HG02884 (cell line): ENCODE measurements around the gene HERC5.
"Not testable (repeated sequence)": the region's sequence is repeated elsewhere in the genome, so short reads cannot be mapped to it uniquely, and the experiment has no call there.

ENCODE experiments used
- ATAC-seq: cut with Tn5 transposase; IDR thresholded peaks from one replicate; pipeline ENCODE4 v1.9.1; 2021; ENCODE audit warnings: mild to moderate bottlenecking, moderate library complexity; ENCODE audit not compliant: unreplicated experiment

The HERC5 gene

DNA sequence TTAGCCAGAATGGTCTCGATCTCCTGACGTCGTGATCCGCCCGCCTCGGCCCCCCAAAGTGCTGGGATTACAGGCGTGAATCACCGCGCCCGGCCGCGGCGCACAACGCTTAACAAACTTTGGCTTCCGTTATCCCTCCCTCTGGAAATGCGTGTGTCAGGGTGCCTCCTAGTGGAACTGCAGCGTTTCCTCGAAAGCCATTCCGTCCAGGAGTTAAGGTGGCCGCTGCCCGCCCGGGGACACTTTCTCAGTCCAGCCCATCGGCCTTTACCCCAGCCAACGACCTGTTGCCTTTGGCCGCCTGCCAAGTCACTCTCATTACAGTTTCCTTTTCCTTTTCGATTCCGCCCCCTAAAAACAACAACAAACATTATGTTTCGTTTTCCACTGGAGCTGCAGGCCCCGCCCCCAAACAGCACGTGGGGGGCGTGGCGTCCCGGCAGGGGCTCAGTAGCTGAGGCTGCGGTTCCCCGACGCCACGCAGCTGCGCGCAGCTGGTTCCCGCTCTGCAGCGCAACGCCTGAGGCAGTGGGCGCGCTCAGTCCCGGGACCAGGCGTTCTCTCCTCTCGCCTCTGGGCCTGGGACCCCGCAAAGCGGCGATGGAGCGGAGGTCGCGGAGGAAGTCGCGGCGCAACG is at the start of gene HERC5:
Gene HERC5, plus strand, starts transcription at position 450 of the 637 bp plus-strand sequence. Its CDS starts 151 bp downstream, at position 601.
- peak; percentile 89 for ATAC-seq

GRCh38 chr4:88409206-88409605 is 47.7 kb upstream of the HERC5 start:
- ATAC-seq = no peak

DNA sequence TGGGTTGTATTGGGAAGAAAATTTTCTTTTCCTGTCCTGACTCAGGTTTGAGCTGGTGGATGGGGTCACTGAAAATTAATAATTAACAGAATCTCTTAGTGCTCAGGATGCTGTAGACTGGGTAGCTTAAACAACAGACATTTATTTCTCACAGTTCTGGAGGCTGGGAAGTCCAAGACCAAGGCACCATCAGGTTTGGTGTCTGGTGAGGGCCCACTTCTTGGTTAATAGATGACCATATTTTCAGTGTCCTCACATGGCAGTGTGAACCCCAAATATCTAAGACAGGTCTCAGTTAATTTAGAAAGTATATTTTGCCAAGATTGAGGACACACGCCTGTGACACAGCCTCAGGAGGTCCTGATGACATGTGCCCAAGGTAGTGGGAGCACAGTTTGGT is 47.1 kb upstream of the HERC5 start:
- ATAC-seq = no peak

GRCh38 chr4:88411491-88412096 is 45.3 kb upstream of the HERC5 start:
- peak; percentile 63 for ATAC-seq

- ATAC-seq = no peak
Observed at GRCh38 chr4:88413801-88414200, 43.1 kb upstream of the HERC5 start.

- ATAC-seq = no peak
Observed at GRCh38 chr4:88414755-88415154, 42.2 kb upstream of the HERC5 start.

- ATAC-seq = no peak
Observed at GRCh38 chr4:88415982-88416381, 40.9 kb upstream of the HERC5 start.

GRCh38 chr4:88418411-88418810 is 38.5 kb upstream of the HERC5 start:
- ATAC-seq = no peak

- peak; percentile 74 for ATAC-seq
Observed at GRCh38 chr4:88419874-88420273, 37.0 kb upstream of the HERC5 start.

- ATAC-seq = no peak
Observed at GRCh38 chr4:88420844-88421243, 36.1 kb upstream of the HERC5 start.

GRCh38 chr4:88422403-88422802 is 34.5 kb upstream of the HERC5 start:
- no peak for ATAC-seq

DNA sequence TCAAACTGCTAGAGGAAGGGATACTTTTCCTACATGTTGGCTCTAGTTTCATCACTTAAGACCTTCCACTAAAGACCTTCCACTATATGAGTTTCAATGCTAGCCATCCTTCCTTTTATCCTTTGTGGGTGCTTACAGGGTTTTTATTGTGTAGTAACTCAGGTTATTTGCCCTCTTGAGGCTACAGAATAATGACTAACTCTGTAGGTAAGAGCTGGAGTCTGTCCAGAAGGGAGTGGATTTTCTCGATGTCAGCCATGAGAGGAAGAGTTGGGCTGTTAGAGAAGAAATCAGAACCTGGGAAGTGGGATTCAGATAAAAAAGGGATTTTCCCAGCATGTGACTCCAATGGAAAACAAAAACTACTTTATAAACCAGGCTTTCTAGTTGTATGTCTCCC is 27.5 kb upstream of the HERC5 start:
- ATAC-seq = no peak

GRCh38 chr4:88435987-88436693 is 20.8 kb upstream of the HERC5 start:
- no peak for ATAC-seq

DNA sequence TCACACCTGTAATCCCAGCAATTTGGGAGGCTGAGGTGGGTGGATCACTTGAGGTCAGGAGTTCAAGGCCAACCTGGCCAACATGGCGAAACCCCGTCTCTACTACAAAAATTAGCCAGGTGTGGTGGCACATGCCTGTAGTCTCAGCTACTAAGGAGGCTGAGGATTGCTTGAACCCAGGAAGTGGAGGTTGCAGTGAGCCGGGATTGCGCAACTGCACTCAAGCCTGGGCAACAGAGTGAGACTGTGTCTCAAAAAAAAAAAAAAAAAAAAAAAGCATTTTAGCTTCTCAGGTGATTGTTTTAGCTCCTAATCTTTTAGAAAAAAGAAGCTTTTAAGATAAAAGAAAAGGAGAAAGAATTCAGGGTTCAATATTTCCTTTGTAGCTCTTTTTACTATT is 19.0 kb upstream of the HERC5 start:
- ATAC-seq = not testable (repeated sequence)

DNA sequence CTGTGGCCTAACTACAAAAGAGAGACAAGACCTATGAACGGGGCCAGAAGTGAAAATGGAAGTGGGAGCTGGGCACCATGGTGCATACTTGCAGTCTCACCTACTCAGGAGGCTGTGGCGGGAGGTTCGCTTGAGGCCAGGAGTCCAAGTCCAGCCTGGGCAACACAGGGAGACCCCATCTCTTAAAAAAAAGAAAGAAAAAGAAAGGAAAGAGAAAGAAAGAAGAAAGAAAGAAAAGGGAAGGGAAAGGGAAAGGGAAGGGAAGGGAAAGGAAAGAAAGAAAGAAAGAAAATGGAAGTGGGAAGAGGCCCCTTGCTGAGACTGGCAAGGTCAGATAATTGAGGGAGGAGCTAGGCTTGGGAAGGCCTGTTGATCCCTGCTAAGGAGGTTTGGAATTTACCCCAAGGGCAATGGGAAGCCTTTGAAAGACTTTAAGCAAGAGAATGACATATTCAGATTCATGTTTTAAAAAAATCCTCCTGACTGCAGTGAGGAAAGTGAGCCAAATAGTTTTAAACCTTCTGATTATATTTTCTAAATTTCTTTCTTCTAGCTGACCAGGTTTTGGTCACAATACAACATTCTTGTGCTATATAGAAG is 17.7 kb upstream of the HERC5 start:
- ATAC-seq = no peak

DNA sequence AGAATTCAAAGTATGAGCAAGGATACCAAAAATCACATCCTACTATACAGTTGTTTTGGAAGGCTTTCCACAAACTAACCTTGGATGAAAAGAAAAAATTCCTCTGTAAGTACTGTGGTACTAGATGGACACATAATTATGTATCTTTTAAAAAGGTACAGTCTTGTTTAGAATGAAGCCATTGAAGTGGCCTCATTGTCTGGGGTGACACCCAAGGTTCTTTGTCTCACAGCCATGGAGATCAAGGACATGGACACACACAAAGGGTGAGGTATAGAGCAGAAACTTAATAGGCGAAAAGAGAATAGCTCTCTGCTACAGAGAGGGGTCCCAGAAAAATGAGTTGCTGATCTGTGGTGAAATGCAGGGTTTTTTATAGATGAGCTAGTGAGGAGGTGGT is 16.8 kb upstream of the HERC5 start:
- ATAC-seq = no peak

GRCh38 chr4:88441696-88442095 is 15.2 kb upstream of the HERC5 start:
- ATAC-seq = no peak

- ATAC-seq = no peak
Observed at GRCh38 chr4:88442689-88443191, 14.2 kb upstream of the HERC5 start.

- no peak for ATAC-seq
Observed at GRCh38 chr4:88443486-88443885, 13.4 kb upstream of the HERC5 start.

DNA sequence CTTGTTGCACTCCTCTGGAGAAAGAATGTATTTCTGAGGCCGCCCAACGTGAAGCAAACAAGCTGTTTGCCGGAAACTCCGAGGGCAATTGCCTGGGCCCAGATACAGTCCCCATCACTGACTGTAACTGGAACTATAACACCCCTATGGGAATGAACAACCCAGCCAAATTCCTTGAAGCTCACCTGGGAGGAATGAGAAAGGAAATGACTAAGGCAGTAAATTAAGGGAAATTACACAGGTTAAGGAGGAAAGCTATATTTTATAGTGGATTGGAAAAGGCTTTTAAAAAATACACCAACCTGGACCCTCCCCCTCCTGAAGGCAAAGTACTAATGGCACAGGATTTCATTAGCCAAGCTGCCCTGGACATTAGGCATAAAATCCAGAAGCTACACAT is 11.7 kb upstream of the HERC5 start:
- no peak for ATAC-seq

GRCh38 chr4:88446124-88446523 is 10.8 kb upstream of the HERC5 start:
- ATAC-seq = no peak
